Caco-2 (cell line): Measurements from ENCODE around the gene FBXO47. TPM values are rescaled to one million over a fixed set of nuclear protein-coding genes. Genes with fewer than 3 reads are reported as not detected.

Source experiments
- BruUV-seq: library from RNA; stranded (reverse); fragments of 400-500 nt; replicated peaks from 2 replicates; lab custom pipeline; 2021; lab: Mats Ljungman, UMichigan
- CTCF ChIA-PET: fragments of 300-600 bp; sonication (Branson Sonifier 250); formaldehyde crosslinking; loops from one replicate; lab custom pipeline; 2022; ENCODE audit warnings: antibody characterized with exemption; lab: Charles Lee
- POLR2A ChIA-PET: fragments of 300-600 bp; sonication (Branson Sonifier 250); formaldehyde crosslinking; loops from one replicate; lab custom pipeline; 2022; ENCODE audit warnings: antibody characterized with exemption; lab: Charles Lee
- DNase-seq, 2 experiments: peaks; one replicate each; pipeline versions ENCODE4 v3.0.0 to v3.0.0-alpha.2; 2020 to 2022
- H3K27me3 ChIP-seq: replicated peaks from 2 replicates; pipeline ENCODE4 v1.6.0; 2011; ENCODE audit warnings: low read length; ENCODE audit not compliant: control insufficient read depth, insufficient read depth
- H3K36me3 ChIP-seq: 2 replicates; pipeline ENCODE4 v1.5.1; 2011; ENCODE audit warnings: low read length; ENCODE audit not compliant: control insufficient read depth, insufficient read depth
- H3K4me1 ChIP-seq: fragments of 250-450 bp; sonication (Bioruptor Pico); 2 replicates; pipeline ENCODE4 v1.5.1; 2020; ENCODE audit warnings: mild to moderate bottlenecking
- H3K4me3 ChIP-seq: 2 replicates; pipeline ENCODE4 v1.5.1; 2011; ENCODE audit warnings: low read depth, mild to moderate bottlenecking, control low read depth, low read length
- H3K9me3 ChIP-seq: fragments of 250-450 bp; sonication (Bioruptor Pico); 2 replicates; pipeline ENCODE4 v1.5.1; 2020; ENCODE audit warnings: mild to moderate bottlenecking, moderate library complexity
- H3K27ac Mint-ChIP-seq: one replicate; pipeline ENCODE4 v1.8.0; 2022; ENCODE audit warnings: mixed read lengths; ENCODE audit not compliant: unreplicated experiment
- H3K27me3 Mint-ChIP-seq: one replicate; pipeline ENCODE4 v1.8.0; 2022; ENCODE audit warnings: mixed read lengths; ENCODE audit not compliant: insufficient read depth, unreplicated experiment
- H3K36me3 Mint-ChIP-seq: one replicate; pipeline ENCODE4 v1.8.0; 2022; ENCODE audit warnings: mild to moderate bottlenecking, mixed read lengths; ENCODE audit not compliant: insufficient read depth, unreplicated experiment
- H3K4me1 Mint-ChIP-seq: one replicate; pipeline ENCODE4 v1.8.0; 2022; ENCODE audit warnings: low read depth, mixed read lengths; ENCODE audit not compliant: unreplicated experiment
- H3K4me3 Mint-ChIP-seq: one replicate; pipeline ENCODE4 v1.8.0; 2022; ENCODE audit warnings: mild to moderate bottlenecking, moderate library complexity, mixed read lengths; ENCODE audit not compliant: unreplicated experiment
- H3K9me3 Mint-ChIP-seq: one replicate; pipeline ENCODE4 v1.8.0; 2022; ENCODE audit warnings: mixed read lengths; ENCODE audit not compliant: unreplicated experiment
- intact Hi-C: fragments of 100-400 bp; cut with micrococcal nuclease; formaldehyde crosslinking; loops from one replicate; pipeline ENCODE4 v1.10.0; 2022; ENCODE audit not compliant: unreplicated experiment
- total RNA-seq: library from RNA; stranded (reverse); gene quantifications from 2 replicates; pipeline ENCODE4 v1.2.3, GENCODE V29; 2022
- TF ChIP-seq, protein P1 (sequence below), 2 experiments: fragments of 200-600 bp in 1 of 2; IDR thresholded peaks; 1 replicate in 1 of 2; 2 replicates in 1 of 2; pipeline versions ENCODE4 v1.5.1 to v1.8.0; 2011 to 2022; ENCODE audit warnings: antibody characterized with exemption in 1 of 2, control low read depth in 1 of 2, inconsistent platforms in 1 of 2, low read depth in 1 of 2, low read length in 1 of 2, mild to moderate bottlenecking in 1 of 2, moderate library complexity in 1 of 2; ENCODE audit not compliant: insufficient read depth in 1 of 2, severe bottlenecking in 1 of 2, unreplicated experiment in 1 of 2

FBXO47 gene
- total RNA-seq, 1 experiment from 2014 or later, result not detected

DNA sequence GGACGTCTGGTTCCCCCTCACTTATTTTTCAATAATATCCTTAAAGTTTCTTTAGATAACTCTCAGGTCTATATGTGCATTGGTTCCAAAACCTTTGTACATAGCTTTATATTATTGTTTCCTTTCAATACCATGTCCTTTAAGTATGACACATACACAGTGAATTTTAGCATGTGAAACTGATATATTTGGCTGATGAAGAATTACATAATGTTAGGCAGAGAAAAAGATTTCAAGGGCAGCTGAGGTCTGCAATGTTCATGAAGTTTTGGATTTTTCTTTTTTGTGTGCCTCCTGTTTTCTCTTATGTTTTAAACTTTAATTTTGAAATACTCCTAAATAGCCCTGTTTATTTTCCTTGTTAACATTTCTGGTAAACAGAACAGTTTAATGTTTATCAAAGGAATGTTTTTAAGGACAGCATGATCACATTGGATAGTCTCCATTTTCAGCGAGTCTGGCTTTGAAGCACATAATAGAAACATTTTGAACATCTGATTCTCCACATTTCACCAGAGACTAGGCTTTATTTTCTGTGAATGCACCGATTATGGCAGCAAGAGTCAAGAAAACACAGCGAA is 32.9 kb upstream of the FBXO47 start:
- BruUV-seq, result no TSS peak
- no peaks in the 10 kb centered on the region for H3K36me3 ChIP-seq
- intact Hi-C loops, result no loop called here
- H3K9me3 Mint-ChIP-seq, result peaks cover 31% of the 10 kb centered on the region
- no peaks in the 10 kb centered on the region for H3K27me3 ChIP-seq
- no peaks in the 10 kb centered on the region for H3K4me1 ChIP-seq
- H3K27ac Mint-ChIP-seq, result no peak overlapping the region
- ChIA-PET CTCF (no interaction called here), POLR2A (no interaction called here)
- DNase-seq, result no peak
- H3K4me3 ChIP-seq, result no peak overlapping the region
- no peaks in the 10 kb centered on the region for H3K4me1 Mint-ChIP-seq
- H3K27me3 Mint-ChIP-seq, result peaks cover 10% of the 10 kb centered on the region
- TF ChIP-seq, protein P1, sequence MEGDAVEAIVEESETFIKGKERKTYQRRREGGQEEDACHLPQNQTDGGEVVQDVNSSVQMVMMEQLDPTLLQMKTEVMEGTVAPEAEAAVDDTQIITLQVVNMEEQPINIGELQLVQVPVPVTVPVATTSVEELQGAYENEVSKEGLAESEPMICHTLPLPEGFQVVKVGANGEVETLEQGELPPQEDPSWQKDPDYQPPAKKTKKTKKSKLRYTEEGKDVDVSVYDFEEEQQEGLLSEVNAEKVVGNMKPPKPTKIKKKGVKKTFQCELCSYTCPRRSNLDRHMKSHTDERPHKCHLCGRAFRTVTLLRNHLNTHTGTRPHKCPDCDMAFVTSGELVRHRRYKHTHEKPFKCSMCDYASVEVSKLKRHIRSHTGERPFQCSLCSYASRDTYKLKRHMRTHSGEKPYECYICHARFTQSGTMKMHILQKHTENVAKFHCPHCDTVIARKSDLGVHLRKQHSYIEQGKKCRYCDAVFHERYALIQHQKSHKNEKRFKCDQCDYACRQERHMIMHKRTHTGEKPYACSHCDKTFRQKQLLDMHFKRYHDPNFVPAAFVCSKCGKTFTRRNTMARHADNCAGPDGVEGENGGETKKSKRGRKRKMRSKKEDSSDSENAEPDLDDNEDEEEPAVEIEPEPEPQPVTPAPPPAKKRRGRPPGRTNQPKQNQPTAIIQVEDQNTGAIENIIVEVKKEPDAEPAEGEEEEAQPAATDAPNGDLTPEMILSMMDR (IDR thresholded peaks at IDR 0.05; ENCODE audit: insufficient read depth in 1 of 2, low read depth in 1 of 2, low read length in 1 of 2, severe bottlenecking in 1 of 2, unreplicated experiment in 1 of 2), result no peak
- H3K36me3 Mint-ChIP-seq, result no peaks in the 10 kb centered on the region
- H3K4me3 Mint-ChIP-seq, result no peak overlapping the region
- H3K9me3 ChIP-seq, result peaks cover 17% of the 10 kb centered on the region

DNA sequence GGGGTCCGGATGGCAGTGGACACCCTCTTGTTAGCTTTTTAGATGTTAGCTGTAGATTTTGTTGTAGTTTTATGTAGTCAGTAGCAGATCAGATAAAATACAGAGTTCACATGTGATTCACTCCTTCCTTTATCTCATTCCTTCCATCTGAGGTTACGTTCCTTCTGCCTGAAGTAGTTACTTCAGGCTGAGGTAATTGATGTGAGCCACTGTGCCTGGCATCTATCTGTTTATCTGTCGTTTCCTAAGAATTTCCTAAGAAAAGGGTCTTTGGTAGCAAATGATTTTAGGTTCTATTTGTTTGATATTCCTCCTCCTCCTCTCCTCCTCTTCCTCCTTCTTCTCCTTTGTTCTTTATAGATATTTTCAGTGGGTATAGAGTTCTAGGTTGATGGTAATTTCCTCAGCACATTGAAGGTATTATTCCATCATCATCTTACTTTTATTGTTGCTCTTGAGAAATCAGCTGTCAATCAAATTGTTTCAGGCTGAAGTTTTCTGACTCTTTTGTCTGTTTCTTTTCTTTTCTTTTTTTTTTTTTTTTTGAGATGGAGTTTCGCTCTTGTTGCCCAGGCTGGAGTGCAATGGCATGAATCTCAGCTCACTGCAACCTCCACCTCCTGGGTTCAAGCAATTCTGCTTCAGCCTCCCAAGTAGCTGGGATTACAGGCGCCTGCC is 29.6 kb upstream of the FBXO47 start:
- no peak for DNase-seq
- no peak overlapping the region for H3K4me3 Mint-ChIP-seq
- Histone ChIP-seq H3K4me3 (no peak overlapping the region), H3K4me1 (no peaks in the 10 kb centered on the region), H3K27me3 (no peaks in the 10 kb centered on the region), H3K9me3 (peaks cover 17% of the 10 kb centered on the region), H3K36me3 (no peaks in the 10 kb centered on the region)
- H3K9me3 Mint-ChIP-seq, result peaks cover 31% of the 10 kb centered on the region
- H3K36me3 Mint-ChIP-seq, result no peaks in the 10 kb centered on the region
- TF ChIP-seq, protein P1 (IDR thresholded peaks at IDR 0.05; ENCODE audit: insufficient read depth in 1 of 2, low read depth in 1 of 2, low read length in 1 of 2, severe bottlenecking in 1 of 2, unreplicated experiment in 1 of 2), result no peak
- ChIA-PET CTCF (no interaction called here), POLR2A (no interaction called here)
- no peak overlapping the region for H3K27ac Mint-ChIP-seq
- no peaks in the 10 kb centered on the region for H3K4me1 Mint-ChIP-seq
- intact Hi-C loops, result no loop called here
- no TSS peak for BruUV-seq
- peaks cover 2% of the 10 kb centered on the region for H3K27me3 Mint-ChIP-seq

DNA sequence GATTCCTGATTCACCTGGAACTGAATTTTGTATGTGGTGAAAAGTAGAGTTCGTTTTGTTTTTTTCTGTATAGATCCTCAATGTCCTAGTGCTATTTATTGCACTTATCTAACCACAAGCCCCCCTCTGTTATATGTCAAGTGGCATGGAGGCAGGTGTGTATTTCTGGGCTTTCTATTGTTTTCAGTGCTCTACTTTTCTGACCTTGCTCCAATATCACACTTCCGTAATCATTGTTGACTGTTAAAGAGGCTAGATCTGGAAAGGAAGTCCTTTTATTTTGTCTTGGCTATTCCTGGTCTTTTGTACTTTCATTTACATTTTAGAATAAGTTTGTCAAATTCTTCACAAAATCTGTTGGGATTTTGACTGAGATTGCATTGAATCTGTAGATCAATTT is 26.8 kb upstream of the FBXO47 start:
- H3K36me3 ChIP-seq, result no peaks in the 10 kb centered on the region
- ChIA-PET POLR2A (no interaction called here), CTCF (no interaction called here)
- no peaks in the 10 kb centered on the region for H3K27me3 ChIP-seq
- no peaks in the 10 kb centered on the region for H3K36me3 Mint-ChIP-seq
- TF ChIP-seq, protein P1 (IDR thresholded peaks at IDR 0.05; ENCODE audit: insufficient read depth in 1 of 2, low read depth in 1 of 2, low read length in 1 of 2, severe bottlenecking in 1 of 2, unreplicated experiment in 1 of 2), result no peak
- H3K9me3 Mint-ChIP-seq, result peaks cover 31% of the 10 kb centered on the region
- peaks cover 17% of the 10 kb centered on the region for H3K9me3 ChIP-seq
- no peaks in the 10 kb centered on the region for H3K4me1 ChIP-seq
- peaks cover 3% of the 10 kb centered on the region for H3K27me3 Mint-ChIP-seq
- no peak for DNase-seq
- H3K27ac Mint-ChIP-seq, result no peak overlapping the region
- no TSS peak for BruUV-seq
- H3K4me3 Mint-ChIP-seq, result no peak overlapping the region
- intact Hi-C loops, result no loop called here
- H3K4me1 Mint-ChIP-seq, result no peaks in the 10 kb centered on the region
- no peak overlapping the region for H3K4me3 ChIP-seq
